ENCODE measurements around the gene AK9.
A peak's percentile ranks its signal among the peaks of the same experiment; 100 is the strongest.
"Not testable (repeated sequence)": the region's sequence is repeated elsewhere in the genome, so short reads cannot be mapped to it uniquely, and the experiment has no call there.

AK9 gene

DNA sequence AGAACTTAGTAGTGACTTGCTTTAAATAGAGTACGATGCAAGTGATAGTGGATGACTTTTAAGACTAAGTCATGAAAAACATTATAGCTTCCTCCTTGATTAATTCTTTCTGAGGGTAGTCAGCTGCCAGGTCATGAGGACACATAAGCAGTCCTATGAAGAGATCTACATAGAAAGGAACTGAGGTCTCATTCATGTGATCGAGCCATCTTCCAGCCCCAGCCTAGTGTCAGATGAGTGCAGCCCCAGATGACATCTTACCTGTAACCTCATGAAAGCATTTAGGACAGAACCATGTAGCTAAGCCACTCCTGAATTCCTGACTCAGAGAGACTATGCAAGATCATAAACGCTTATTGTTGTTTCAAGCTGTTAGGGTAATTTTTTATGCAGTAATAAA, 67.7 kb downstream of the AK9 start:
- DNase-seq, result no peak

- no peak for DNase-seq
Measured at GRCh38 chr6:109612268-109612667, 78.7 kb downstream of the AK9 start.

DNA sequence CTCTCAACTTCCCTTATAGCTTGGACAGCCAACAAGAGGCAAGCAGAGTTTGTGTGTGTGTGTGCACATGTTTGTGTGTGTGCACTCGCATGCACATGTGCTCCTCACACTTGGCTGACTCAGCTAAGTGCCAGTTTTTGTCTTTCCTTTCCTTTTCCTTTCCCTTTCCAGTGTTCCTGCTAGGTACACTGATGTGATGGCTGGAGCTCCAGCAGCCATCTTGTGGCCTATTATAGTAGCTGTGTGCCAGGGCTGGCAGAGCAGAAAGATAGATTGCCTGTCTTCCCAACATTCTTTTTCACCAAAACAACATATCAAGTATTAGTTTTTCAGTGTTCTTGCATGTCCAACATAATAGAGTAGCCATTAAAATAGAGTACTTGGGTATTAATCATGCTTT, 79.5 kb downstream of the AK9 start:
- no peak for DNase-seq

GRCh38 chr6:109610590-109610989, 80.4 kb downstream of the AK9 start:
- no peak for DNase-seq

- DNase-seq, result no peak
Measured at GRCh38 chr6:109609737-109610136, 81.3 kb downstream of the AK9 start.

DNA sequence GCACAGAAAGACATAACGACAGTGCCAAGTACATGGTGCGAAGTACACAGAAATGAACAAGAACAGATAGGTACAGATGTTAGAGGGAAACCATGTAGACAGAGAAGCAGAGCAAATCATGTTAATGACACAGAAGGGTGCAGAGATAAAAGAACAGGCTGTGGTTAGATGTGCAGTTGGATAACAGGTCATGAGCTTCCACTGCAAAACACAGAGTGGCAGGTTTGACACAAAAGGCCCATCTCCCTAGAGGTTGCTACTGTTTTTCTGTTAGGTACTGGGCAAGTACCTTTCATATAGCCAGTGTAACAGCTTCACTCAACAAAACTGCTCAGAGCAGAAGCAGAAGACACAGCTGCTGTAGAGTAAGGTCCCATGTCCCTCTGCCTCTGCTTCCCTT, 84.6 kb downstream of the AK9 start:
- no peak for DNase-seq

- no peak for DNase-seq
Measured at GRCh38 chr6:109595998-109596397, 95.0 kb downstream of the AK9 start.

DNA sequence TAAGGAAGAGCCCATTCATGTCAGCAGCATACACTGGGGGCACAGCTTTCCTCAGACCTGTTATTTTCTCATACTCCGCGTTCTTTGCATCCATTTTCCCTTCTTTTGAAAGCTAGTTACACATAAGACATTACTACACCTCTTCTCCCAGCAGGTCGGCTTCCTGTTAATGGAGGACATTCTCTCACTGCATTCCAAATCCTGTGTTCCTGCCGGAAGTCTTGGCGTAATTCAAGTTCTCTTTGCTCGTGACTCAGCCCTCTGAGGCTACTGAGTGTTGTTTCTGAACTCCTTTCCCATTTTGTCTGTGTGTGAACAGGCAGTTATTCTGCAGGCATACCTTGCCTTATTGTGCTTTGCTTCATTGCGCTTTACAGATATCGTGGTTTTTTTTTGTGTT, 110.5 kb downstream of the AK9 start:
- DNase-seq, result no peak

DNA sequence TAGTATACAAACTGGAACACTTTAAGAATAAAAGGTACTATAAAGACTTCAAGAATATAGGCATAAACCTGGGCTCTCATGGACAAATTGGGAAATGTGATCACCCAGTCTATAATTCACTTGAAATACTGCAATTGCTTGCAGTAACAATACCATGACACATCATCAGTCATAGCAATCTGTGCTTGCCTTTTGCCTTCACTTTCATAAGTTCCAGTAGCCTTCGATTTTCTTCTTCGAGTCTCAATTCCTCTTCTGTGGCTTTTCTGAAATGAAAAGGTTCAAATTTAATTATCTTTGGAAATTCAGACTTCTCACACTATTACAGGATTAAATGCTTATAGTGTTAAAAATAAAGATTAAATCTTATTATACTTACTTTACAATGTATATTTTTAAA, 111.6 kb downstream of the AK9 start:
- no peak for DNase-seq

DNA sequence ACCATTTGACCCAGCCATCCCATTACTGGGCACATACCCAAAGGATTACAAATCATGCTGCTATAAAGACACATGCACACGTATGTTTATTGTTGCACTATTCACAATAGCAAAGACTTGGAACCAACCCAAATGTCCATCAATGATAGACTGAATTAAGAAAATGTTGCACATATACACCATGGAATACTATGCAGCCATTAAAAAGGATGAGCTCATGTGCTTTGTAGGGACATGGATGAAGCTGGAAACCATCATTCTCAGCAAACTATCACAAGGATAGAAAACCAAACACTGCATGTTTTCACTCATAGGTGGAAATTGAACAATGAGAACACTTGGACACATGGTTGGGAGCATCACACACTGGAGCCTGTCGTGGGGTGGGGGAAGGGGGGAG, 121.1 kb downstream of the AK9 start:
- not testable (repeated sequence) for DNase-seq

GRCh38 chr6:109561844-109562243, 129.2 kb downstream of the AK9 start:
- DNase-seq, result no peak

DNA sequence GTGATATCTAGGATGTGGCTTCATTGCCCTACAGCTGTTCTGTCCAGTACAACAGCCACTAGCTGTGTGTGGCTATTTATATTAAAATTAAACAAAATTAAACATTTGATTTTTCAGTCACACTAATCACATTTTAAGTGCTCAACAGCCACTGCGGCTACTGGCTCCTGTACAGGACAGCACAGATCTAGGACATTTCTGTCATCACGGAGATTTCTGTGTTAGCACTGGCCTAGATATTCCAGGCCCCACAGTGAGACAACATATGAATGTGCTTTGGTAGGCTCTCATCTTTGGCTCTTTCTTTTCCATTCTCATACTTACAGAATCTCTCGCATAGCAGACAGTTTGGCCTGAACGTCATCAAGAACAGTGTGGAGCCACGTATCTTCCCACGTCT, 159.6 kb downstream of the AK9 start:
- no peak for DNase-seq

DNA sequence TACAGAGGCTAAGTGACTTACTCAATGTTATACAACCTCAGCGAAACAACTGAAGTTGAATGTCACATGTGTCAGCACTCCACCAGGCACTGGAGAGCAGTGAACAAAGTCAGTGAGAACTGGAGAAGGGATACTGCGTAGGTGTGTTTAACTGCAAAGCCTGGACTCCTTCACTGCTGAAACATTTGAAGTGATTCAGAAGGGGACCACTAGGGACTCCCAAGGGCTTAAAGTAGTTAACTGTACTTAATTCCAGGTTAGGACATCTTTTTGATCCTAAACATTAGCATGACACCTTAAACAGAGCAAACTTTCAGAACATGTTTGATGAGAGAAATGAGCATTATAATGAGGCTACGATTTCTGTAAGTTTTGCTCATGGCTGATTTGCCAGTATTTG, 163.0 kb downstream of the AK9 start:
- DNase-seq, result no peak

GRCh38 chr6:109526905-109527628, 163.9 kb downstream of the AK9 start:
- peak in 4 of 5 donors; percentile 4 to 50 (median 34) for DNase-seq

DNA sequence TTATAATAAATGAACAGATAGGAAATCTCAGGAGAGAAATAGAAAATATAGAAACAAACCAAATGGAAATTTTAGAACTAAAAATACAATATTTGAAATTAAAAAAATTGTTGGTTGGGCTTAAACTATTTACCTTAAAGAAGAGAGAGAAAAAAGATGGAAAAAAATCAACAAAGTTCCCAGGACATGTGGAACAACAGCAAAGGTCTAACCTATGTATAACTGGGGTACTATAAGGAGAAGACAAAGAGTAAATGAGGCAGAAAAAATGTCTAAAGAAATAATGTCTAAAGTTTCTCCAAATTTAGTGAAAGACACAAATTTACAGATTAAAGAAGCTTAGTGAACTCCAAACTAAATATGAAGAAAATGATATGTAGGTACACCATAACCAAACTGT, 166.9 kb downstream of the AK9 start:
- no peak for DNase-seq

DNA sequence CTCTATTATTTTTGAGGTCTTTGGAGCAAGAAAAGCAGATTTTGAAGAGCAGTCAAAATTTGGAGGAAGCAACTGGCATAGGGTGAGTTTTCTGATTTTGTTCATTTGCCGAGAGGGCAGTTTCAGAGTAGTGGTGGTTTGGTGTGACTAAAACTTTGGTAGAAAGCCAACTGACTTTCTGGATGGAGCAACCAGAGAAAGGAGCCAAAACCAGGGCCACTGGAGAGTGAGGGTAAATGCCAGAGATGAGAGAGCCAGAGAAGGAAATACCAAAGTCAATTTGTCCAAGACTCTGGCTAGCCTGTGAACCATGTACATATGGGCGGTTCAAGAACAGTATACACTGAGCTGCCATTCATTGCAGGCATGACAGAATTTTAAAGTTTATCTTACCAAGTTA, 167.5 kb downstream of the AK9 start:
- no peak for DNase-seq

DNA sequence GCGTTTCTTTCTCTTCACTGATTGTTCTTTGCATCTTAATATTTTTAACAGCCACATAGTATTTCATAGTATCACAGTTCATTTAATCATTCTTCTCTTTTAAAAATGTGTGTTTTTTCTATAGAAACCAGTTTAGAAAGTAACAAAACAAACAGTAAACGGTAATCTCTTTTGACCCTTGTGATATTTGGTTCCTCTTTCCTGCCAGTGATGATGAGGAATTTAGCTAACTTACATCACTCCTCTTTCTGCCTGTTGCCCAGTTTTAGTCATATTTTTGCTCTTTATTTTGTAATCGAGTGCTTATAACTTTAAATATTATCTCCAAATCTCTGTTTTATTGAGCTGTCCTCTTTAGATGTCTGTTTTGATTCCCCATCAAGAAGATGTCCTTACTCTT, 169.9 kb downstream of the AK9 start:
- DNase-seq, result no peak

- DNase-seq, result not testable (repeated sequence)
Measured at GRCh38 chr6:109519647-109520046, 171.4 kb downstream of the AK9 start.

- no peak for DNase-seq
Measured at GRCh38 chr6:109516929-109517328, 174.1 kb downstream of the AK9 start.

GRCh38 chr6:109515781-109516409, 175.1 kb downstream of the AK9 start:
- peak in 1 of 5 donors; percentile 33 for DNase-seq

DNA sequence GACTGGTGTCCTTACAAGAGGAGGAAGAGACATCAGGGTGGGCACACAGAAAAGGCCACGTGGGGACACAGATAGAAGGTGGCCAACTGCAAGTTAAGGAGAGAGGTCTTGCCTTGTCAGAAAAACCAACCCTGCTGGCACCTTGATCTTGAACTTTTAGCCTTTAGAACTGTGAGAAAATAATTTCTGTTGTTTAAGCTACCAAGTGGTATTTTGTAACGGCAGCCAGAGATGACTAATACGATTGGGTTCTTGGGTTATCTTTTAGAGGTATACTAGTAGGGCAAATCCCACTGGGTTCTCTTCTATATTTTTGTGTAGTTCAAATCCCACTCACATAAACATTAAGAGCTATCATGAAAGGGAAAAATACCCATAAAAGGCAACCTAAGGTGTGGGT, 176.1 kb downstream of the AK9 start:
- no peak for DNase-seq

GRCh38 chr6:109513571-109514071, 177.4 kb downstream of the AK9 start:
- DNase-seq, result no peak

- no peak for DNase-seq
Measured at GRCh38 chr6:109512271-109512817, 178.7 kb downstream of the AK9 start.

DNA sequence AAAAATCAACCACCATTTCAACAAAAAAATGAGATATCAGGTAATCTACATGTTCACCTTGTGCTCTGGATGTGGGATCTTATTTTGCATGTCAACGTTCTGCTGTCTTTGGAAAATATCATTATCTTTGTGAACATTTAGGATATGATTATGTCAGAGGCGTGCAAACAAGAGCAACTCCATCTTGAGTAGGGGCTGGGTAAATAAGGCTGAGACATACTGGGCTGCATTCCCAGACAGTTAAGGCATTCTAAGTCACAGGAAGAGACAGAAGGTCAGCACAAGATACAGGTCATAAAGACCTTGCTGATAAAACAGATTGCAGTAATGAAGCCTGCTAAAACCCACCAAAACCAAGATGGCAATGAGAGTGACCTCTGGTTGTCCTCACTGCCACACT, 179.2 kb downstream of the AK9 start:
- DNase-seq, result no peak

All from T-helper 1 cell (primary cell).